Progenitor cell of endocrine pancreas (in vitro differentiated cells): Measurements from ENCODE around the gene TMEM51. TPM values are rescaled to one million over a fixed set of nuclear protein-coding genes. Genes with fewer than 3 reads are reported as not detected.

Experiments used
- DNase-seq: peaks from one replicate; pipeline ENCODE4 v3.0.0; 2021; ENCODE audit warnings: low spot score; ENCODE audit not compliant: unreplicated experiment
- H3K27ac Mint-ChIP-seq: 2 replicates; pipeline ENCODE4 v1.8.0; 2021; ENCODE audit warnings: mild to moderate bottlenecking, moderate library complexity, mixed read lengths
- H3K27me3 Mint-ChIP-seq: 2 replicates; pipeline ENCODE4 v1.8.0; 2021; ENCODE audit warnings: mixed read lengths
- H3K36me3 Mint-ChIP-seq: 2 replicates; pipeline ENCODE4 v1.8.0; 2022; ENCODE audit warnings: mixed read lengths; ENCODE audit not compliant: insufficient read depth
- H3K4me1 Mint-ChIP-seq: 2 replicates; pipeline ENCODE4 v1.8.0; 2021; ENCODE audit warnings: low read depth, mixed read lengths
- H3K4me3 Mint-ChIP-seq: 2 replicates; pipeline ENCODE4 v1.8.0; 2021; ENCODE audit warnings: low read depth, mild to moderate bottlenecking, moderate library complexity, mixed read lengths
- H3K9me3 Mint-ChIP-seq: 2 replicates; pipeline ENCODE4 v1.8.0; 2021; ENCODE audit warnings: low read depth, mixed read lengths
- total RNA-seq: library from RNA; stranded (reverse); gene quantifications from 2 replicates; pipeline ENCODE4 v1.2.1, GENCODE V29; 2021
- TF ChIP-seq, protein P1 (sequence below): fragments of 200-600 bp; sonication (generic); IDR thresholded peaks from one replicate; pipeline ENCODE4 v1.5.0; 2021; ENCODE audit warnings: antibody characterized with exemption, mild to moderate bottlenecking; ENCODE audit not compliant: unreplicated experiment

The TMEM51 gene
- total RNA-seq, 1 donor from 2014 or later, result 14.8 TPM

- no peaks in the 10 kb centered on the region for H3K9me3 Mint-ChIP-seq
- TF ChIP-seq, protein P1, sequence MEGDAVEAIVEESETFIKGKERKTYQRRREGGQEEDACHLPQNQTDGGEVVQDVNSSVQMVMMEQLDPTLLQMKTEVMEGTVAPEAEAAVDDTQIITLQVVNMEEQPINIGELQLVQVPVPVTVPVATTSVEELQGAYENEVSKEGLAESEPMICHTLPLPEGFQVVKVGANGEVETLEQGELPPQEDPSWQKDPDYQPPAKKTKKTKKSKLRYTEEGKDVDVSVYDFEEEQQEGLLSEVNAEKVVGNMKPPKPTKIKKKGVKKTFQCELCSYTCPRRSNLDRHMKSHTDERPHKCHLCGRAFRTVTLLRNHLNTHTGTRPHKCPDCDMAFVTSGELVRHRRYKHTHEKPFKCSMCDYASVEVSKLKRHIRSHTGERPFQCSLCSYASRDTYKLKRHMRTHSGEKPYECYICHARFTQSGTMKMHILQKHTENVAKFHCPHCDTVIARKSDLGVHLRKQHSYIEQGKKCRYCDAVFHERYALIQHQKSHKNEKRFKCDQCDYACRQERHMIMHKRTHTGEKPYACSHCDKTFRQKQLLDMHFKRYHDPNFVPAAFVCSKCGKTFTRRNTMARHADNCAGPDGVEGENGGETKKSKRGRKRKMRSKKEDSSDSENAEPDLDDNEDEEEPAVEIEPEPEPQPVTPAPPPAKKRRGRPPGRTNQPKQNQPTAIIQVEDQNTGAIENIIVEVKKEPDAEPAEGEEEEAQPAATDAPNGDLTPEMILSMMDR, result no peak
- peaks cover 2% of the 10 kb centered on the region for H3K4me1 Mint-ChIP-seq
- no peak for DNase-seq
- H3K27me3 Mint-ChIP-seq, result peaks cover 6% of the 10 kb centered on the region
- H3K4me3 Mint-ChIP-seq, result no peak overlapping the region
- H3K27ac Mint-ChIP-seq, result no peak overlapping the region
- no peaks in the 10 kb centered on the region for H3K36me3 Mint-ChIP-seq
Observed at GRCh38 chr1:15255582-15256149, 102.1 kb downstream of the TMEM51 start.

DNA sequence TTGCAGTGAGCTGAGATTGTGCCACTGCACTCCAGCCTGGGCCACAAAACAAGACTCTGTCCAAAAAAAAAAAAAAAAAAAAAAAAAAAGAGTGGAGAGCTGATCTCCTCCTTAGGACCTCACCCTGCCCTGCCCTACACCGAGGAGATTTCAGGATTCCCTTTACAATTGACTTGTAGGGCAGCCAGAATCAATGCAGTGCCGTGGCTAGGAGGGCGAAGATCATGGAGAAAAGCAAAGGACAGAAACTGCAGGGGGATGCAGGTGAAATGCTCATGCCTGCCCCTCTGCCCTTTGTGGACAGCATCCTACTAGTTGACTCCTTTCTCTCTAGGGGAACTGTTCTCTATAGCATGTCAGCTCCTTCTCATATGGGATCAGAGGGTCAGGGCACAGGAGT is 103.0 kb downstream of the TMEM51 start:
- Mint-ChIP-seq H3K27me3 (peaks cover 6% of the 10 kb centered on the region), H3K27ac (no peak overlapping the region), H3K9me3 (no peaks in the 10 kb centered on the region), H3K36me3 (no peaks in the 10 kb centered on the region), H3K4me1 (peaks cover 2% of the 10 kb centered on the region), H3K4me3 (no peak overlapping the region)
- TF ChIP-seq, protein P1, result no peak
- DNase-seq, result no peak

GRCh38 chr1:15257309-15257708 is 103.8 kb downstream of the TMEM51 start:
- no peak overlapping the region for H3K27ac Mint-ChIP-seq
- TF ChIP-seq, protein P1, result no peak
- peaks cover 2% of the 10 kb centered on the region for H3K4me1 Mint-ChIP-seq
- H3K36me3 Mint-ChIP-seq, result no peaks in the 10 kb centered on the region
- H3K4me3 Mint-ChIP-seq, result no peak overlapping the region
- peaks cover 6% of the 10 kb centered on the region for H3K27me3 Mint-ChIP-seq
- no peak for DNase-seq
- H3K9me3 Mint-ChIP-seq, result no peaks in the 10 kb centered on the region

- H3K36me3 Mint-ChIP-seq, result no peaks in the 10 kb centered on the region
- TF ChIP-seq, protein P1, result no peak
- DNase-seq, result no peak
- no peak overlapping the region for H3K27ac Mint-ChIP-seq
- no peak overlapping the region for H3K4me3 Mint-ChIP-seq
- no peaks in the 10 kb centered on the region for H3K9me3 Mint-ChIP-seq
- peaks cover 2% of the 10 kb centered on the region for H3K4me1 Mint-ChIP-seq
- peaks cover 6% of the 10 kb centered on the region for H3K27me3 Mint-ChIP-seq
Observed at GRCh38 chr1:15258833-15259621, 105.5 kb downstream of the TMEM51 start.

GRCh38 chr1:15259622-15260007 is 106.1 kb downstream of the TMEM51 start:
- Mint-ChIP-seq H3K9me3 (peaks cover under 1% of the 10 kb centered on the region), H3K27me3 (peaks cover 6% of the 10 kb centered on the region), H3K4me3 (no peak overlapping the region), H3K27ac (no peak overlapping the region), H3K4me1 (peaks cover 2% of the 10 kb centered on the region), H3K36me3 (no peaks in the 10 kb centered on the region)
- DNase-seq, result no peak
- TF ChIP-seq, protein P1, result no peak
